Measurements from ENCODE around the gene ERRFI1.

Gene ERRFI1

DNA sequence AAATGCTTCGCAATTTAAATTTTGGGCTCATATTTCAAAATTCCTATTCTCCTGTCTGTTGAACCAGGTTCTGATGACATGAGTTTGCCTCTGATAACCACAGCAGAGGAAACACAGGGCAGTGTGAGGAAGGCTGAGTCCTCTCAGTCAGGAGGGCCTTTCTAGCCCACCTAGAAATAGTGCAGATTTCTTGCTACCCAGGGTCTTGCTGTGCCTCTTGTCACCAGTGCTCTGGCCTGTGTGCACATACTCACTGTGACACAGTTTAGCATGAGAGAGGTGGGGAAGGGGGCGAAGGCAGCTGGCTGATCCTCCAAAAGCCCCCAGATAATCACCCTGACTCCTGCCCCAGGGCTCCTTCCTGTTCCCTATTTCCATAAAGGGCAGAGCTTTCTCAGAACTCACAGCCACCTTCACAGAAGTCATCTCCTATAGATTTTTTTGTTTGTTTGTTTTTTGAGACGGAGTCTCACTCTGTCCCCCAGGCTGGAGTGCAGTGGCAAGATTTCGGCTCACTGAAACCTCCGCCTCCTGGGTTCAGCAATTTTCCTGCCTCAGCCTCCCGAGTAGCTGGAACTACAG lies 23.7 kb downstream of the ERRFI1 start:
- no peak for DNase-seq

DNA sequence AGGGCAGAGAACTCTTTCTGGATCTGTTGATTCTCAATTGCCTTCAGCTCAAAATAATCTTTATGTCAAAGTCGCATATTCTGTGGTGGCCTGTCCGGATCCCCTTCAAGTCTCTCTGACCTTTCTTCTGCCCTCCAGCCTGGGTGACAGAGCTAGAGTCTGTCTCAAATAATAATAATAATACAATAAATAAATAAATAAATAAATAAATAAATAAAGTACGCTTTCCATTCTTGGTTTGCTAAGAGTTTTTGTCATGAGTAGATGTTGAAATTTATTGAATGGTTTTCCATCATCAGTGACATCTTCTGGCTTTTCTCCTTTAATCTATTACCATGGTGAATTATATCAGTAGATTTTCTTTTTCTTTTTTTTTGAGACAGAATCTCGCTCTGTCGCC lies 30.7 kb downstream of the ERRFI1 start:
- no peak for DNase-seq

DNA sequence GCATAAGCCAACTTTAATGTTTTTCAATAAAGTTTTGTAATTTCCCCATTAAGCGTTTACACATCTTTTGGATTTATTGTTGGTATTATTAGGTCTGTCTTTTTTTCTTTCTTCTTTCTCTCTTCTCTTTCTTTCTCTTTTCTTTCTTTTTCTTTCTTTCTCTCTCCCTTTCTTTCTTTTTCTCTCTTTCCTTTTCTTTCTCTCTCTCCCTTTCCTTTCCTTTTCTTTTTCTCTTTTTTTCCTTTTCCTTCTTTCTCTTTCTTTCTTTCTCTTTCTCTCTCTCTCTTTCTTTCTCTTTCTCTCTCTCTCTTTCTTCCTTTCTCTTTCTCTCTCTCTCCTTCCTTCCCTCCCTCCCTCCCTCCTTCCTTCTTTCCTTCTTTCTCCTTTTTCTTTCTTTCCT lies 31.3 kb downstream of the ERRFI1 start:
- DNase-seq = no peak

DNA sequence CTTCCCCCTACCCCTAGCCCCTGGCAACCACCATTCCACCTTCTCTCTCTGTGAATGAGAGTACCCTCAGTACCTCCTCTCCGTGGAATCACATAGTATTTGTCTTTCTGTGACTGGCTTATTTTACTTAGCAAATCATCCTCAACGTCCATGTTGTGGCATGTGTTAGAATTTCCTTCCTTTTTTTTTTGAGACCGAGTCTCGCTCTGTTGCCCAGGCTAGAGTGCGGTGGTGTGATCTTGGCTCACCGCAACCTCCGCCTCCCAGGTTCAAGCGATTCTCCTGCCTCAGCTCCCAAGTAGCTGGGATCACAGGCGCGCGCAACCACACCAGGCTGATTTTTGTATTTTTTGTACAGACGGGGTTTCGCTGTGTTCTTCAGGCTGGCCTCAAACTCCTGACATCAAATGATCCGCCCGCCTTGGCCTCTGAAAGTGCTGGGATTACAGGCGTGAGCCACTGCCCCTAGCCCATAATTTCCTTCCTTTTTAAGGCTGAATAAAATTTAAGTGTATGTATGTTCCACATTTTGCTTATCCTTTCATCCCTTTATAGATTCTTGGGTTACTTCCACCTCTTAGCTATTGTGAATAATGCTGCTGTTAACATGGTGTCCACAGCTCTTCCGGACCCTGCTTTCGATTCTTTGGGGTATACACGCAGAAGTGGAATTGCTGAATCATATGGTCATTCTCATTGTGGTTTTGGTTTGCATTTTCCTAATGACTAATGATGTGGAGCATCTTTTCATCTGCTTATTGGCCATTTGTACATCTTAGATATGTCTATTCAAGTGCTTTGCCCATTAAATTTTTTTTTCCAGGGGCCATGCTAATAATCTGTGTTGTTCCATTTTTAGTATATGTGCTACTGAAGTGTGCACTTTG lies 32.3 kb downstream of the ERRFI1 start:
- DNase-seq = no peak

GRCh38 chr1:7992885-7993284 lies 33.2 kb downstream of the ERRFI1 start:
- no peak for DNase-seq

GRCh38 chr1:7991504-7992440 lies 34.3 kb downstream of the ERRFI1 start:
- no peak for DNase-seq

DNA sequence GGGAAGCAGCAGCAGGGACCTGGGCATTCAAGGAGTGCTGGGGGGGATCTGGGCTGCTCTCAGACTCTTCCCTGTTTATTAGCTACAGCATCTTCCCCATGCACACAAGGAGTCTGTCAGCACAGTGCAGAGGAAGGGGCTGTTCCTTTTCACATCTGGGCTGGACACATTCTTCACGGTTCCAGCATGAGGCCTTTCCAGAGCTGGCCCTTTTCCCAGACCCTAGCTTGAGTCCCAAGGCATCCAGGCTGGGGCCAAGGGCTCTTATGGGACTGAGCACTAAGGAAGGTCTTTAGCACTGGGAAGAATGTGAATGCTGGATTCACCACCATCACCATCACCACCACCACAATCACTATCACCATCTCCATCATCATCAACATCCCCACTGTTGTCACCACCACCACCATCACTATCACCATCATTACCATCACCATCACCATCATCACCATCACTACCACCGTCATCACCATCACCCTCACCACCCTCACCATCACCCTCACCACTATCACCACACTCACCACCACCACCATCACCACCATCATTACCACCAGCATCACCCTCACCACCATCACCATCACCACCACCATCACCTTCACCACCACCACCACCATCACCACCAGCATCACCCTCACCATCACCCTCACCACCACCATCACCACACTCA lies 36.2 kb downstream of the ERRFI1 start:
- no peak for DNase-seq

DNA sequence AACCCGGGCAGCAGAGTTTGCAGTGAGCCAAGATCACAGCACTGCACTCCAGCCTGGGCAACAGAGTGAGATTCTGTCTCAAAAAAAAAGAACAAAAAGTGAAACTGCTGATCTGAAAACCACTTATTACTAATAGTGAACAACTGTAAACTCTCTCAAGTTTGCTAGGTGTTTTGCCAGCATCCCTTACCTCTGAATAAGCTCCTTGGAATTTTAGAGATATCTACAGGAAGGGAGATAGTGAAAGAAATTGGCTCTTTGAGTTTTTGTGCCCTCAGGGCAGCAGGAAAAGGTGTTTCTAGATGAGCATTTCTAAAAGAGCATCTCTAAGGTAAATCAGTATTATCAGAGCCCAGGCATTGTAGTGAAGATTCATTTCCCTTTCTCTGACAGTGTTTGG lies 37.5 kb downstream of the ERRFI1 start:
- no peak for DNase-seq

DNA sequence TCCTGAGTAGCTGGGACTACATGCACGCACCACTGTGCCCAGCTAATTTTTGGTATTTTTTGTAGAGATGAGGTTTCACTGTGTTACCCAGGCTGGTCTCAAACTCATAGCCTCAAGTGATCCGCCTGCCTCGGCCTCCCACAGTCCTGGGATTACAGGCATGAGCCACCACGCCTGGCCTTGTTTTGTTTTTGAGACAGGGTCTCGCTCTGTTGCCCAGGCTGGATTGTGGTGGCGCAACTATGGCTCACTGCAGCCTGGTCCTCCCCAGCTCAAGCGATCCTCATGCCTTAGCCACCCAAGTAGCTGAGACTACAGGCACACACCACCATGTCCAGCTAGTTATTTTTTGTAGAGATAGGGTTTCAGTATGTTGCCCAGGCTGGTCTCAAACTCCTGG lies 38.6 kb downstream of the ERRFI1 start:
- no peak for DNase-seq

DNA sequence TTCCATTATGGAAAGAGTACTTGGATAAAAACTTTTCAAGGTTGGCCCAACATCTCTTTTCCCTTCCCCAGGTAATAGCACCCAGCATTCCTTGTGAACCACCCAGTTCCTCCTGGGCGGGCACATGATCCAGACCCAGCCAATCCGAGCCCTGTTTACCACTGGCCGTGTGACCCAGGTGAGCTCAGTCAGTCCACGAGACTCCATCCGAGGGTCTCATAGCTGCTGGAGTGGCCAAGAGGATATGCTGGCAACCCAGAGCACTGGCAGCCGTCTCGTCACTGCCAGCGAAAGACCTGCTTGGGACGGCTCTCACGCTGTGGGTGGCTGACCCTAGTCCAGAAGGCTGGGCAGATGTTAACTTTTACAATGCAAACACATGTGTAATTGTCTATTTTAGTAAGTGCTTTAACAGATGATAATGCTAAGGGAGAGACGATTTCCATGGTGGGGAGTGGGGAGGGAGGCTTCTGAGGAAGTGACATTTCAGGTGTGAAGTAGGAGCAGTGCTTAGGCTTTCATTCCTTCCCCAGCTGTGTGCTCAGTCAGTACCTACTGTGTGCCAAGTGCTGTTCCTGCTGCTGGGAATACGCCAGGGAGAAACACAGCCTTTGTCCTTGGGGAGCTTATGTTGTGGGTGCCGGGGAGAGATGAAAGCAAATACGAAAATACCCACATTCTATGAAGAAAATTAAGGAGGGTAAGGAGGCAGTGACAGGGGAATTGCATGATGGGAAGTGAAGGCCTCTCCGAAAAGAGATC lies 40.1 kb downstream of the ERRFI1 start:
- DNase-seq = no peak

DNA sequence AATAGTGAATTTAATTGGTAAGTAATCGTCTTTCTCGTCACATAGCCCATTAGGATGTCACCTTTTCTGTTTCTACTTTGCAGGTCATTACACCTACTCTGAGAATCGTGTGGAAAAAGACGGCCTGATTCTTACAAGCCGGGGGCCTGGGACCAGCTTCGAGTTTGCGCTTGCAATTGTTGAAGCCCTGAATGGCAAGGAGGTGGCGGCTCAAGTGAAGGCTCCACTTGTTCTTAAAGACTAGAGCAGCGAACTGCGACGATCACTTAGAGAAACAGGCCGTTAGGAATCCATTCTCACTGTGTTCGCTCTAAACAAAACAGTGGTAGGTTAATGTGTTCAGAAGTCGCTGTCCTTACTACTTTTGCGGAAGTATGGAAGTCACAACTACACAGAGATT lies 41.3 kb downstream of the ERRFI1 start:
- DNase-seq = no peak

- DNase-seq = no peak
Observed at GRCh38 chr1:7983086-7983778, 42.9 kb downstream of the ERRFI1 start.

- DNase-seq = no peak
Observed at GRCh38 chr1:7980984-7981383, 45.1 kb downstream of the ERRFI1 start.

- DNase-seq = no peak
Observed at GRCh38 chr1:7975212-7975865, 50.8 kb downstream of the ERRFI1 start.

DNA sequence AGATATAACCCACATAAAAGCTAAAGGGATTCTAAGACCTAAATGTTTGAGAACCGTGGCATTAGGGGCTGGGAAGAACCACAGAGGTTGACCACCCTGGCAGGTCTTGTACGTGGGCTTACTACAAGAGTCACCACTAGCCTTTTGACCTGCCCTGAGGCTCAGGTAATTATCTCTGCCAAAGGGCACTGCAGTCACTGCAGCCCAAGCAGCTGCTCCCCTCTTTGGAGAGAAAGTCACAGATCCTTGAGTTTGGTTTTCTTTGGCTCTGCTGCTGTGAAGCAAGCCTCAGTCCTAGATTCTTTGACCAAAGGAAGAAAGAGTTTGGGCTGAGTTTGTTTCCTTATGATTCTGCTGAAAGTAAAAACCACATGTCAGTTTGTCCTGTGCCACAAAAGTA lies 53.0 kb downstream of the ERRFI1 start:
- no peak for DNase-seq

DNA sequence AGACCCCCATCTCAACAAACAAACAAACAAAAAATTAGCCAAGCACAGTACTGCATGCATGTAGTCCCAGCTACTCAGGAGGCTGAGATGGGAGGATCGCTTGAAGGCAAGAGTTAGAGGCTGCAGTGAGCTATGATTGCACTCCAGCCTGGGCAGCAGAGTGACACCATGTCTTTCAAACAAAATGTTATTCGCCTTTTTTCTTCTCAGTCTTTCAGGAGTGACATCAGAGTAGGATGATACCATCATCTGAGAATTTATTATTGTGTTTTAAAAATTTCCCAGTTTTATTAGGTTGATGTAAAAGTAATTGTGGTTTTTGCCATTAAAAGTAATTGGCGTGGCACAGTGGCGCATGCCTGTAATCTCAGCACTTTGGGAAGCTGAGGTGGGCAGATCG lies 53.8 kb downstream of the ERRFI1 start:
- no peak for DNase-seq

DNA sequence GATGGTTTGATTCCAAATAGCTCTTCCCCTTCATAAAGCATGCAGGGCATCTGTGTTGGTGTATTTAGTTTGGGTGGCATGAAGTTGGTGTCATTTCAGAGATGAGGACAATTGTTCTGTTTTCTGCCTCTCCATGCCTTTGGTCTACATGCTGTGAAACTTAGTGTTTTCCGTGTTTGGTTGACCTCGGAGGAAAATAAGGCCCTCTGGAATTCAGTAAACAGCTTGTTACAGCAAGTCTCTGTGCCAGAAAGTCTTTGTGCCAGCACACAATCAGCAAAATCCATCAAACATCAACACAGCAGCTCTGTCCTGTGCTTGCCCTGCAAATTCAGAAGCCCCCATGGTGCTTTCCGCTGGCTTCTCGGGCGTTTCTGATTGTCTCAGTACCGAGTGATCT lies 55.1 kb downstream of the ERRFI1 start:
- no peak for DNase-seq

DNA sequence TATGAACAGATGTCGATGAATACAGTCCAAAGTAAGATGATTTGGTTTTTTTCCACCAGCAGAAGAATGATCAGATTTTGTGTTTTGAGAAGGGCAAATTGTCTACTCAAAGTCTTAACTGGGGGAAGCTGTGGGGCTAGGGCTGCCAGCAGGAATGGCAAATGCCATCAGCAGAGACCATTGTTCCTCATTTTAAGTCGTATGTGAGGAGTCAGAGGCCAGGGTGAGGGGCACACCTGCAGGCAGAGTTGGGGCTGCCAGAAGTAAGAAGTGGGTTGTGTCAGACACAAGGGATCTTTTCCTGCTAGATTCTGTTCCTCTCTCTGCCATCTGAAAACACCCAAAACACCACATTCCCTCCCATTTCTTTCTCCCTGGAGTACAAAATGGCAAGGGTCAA lies 55.9 kb downstream of the ERRFI1 start:
- DNase-seq = no peak

DNA sequence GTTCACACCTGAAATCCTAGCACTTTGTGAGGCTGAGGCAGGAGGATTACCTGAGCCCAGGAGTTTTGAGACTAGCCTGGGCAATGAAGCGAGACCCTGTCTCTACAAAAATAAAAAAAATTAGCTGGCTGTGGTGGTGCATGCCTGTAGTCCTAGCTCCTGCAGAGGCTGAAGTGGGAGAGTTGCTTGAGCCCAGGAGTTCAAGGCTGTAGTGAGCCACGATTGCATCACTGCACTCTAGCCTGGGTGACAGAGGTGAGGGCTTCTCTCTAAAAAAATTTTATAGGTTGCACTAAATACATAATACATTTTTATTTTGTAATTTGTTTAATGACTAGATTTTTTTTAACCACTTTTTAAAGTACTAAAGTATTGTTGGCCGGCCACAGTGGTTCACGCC lies 58.5 kb downstream of the ERRFI1 start:
- DNase-seq = no peak

GRCh38 chr1:7967196-7967595 lies 58.9 kb downstream of the ERRFI1 start:
- DNase-seq = no peak

DNA sequence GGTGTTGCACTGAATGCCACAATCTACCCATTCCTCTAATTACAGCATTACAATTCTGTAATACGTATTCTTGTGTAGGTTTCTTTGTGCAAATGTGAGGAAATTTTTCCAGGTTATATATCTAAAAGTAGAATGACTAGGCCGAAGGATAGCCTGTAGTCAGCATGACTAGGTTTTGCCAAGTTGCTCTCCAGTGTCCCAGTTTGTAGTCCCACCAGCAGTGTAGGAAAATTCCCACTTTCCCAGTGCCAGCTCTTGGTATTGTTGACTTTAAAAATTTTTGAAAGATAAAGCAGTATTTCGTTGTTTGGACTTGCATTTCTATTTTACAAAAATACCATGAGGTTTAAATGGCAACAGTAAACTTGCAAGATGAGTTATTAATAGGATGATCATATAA lies 61.6 kb downstream of the ERRFI1 start:
- no peak for DNase-seq
